H9 (cell line): Measurements from ENCODE around the gene HASPIN. TPM values are rescaled to one million over a fixed set of nuclear protein-coding genes. Genes with fewer than 3 reads are reported as not detected.

Source experiments
- DNase-seq: peaks from one replicate; pipeline ENCODE4 v3.0.0-alpha.2; 2017
- H2AFZ ChIP-seq: one replicate; pipeline ENCODE4 v1.6.1; 2013; ENCODE audit warnings: mild to moderate bottlenecking, low read length, control low read depth, moderate library complexity
- H2AK5ac ChIP-seq: 2 replicates; pipeline ENCODE4 v1.6.1; 2013; ENCODE audit warnings: low read length, control low read depth, mixed read lengths; ENCODE audit not compliant: insufficient read length
- H2BK120ac ChIP-seq: one replicate; pipeline ENCODE4 v1.6.1; 2013; ENCODE audit warnings: low read depth, mild to moderate bottlenecking, low read length, control low read depth, inconsistent platforms; ENCODE audit not compliant: poor library complexity, severe bottlenecking
- H2BK12ac ChIP-seq: 2 replicates; pipeline ENCODE4 v1.6.1; 2013; ENCODE audit warnings: low read length, control low read depth, mixed read lengths, low read depth; ENCODE audit not compliant: insufficient read length
- H2BK15ac ChIP-seq: 2 replicates; pipeline ENCODE4 v1.6.1; 2013; ENCODE audit warnings: low read depth, low read length, control low read depth
- H2BK20ac ChIP-seq: one replicate; pipeline ENCODE4 v1.6.1; 2013; ENCODE audit warnings: low read depth, mild to moderate bottlenecking, low read length, control low read depth, inconsistent platforms; ENCODE audit not compliant: poor library complexity, severe bottlenecking
- H2BK5ac ChIP-seq: 2 replicates; pipeline ENCODE4 v1.6.1; 2013; ENCODE audit warnings: low read length, control low read depth, mixed read lengths; ENCODE audit not compliant: insufficient read length
- H3K14ac ChIP-seq: 2 replicates; pipeline ENCODE4 v1.6.1; 2013; ENCODE audit warnings: low read length, control low read depth; ENCODE audit not compliant: insufficient read depth
- H3K18ac ChIP-seq: 2 replicates; pipeline ENCODE4 v1.6.1; 2013; ENCODE audit warnings: low read depth, mild to moderate bottlenecking, mixed read lengths, low read length, control low read depth; ENCODE audit not compliant: insufficient read length
- H3K23ac ChIP-seq: 2 replicates; pipeline ENCODE4 v1.6.1; 2013; ENCODE audit warnings: low read length, control low read depth, mixed read lengths, low read depth; ENCODE audit not compliant: insufficient read length
- H3K23me2 ChIP-seq: 2 replicates; pipeline ENCODE4 v1.6.1; 2013; ENCODE audit warnings: low read depth, mild to moderate bottlenecking, mixed read lengths, low read length, control low read depth; ENCODE audit not compliant: insufficient read length, poor library complexity, severe bottlenecking
- H3K27ac ChIP-seq: 2 replicates; pipeline ENCODE4 v1.5.1; 2013; ENCODE audit warnings: low read length, control low read depth, mixed read lengths, low read depth; ENCODE audit not compliant: insufficient read length
- H3K27me3 ChIP-seq: 2 replicates; pipeline ENCODE4 v1.6.1; 2013; ENCODE audit warnings: low read length, control low read depth, inconsistent platforms; ENCODE audit not compliant: insufficient read depth
- H3K4ac ChIP-seq: 2 replicates; pipeline ENCODE4 v1.6.1; 2013; ENCODE audit warnings: low read depth, mild to moderate bottlenecking, control low read depth, inconsistent platforms, low read length, moderate library complexity
- H3K4me1 ChIP-seq: 2 replicates; pipeline ENCODE4 v1.6.1; 2013; ENCODE audit warnings: low read length, control low read depth, inconsistent platforms; ENCODE audit not compliant: insufficient read depth
- H3K4me2 ChIP-seq: 2 replicates; pipeline ENCODE4 v1.6.1; 2013; ENCODE audit warnings: low read length, control low read depth, mixed read lengths; ENCODE audit not compliant: insufficient read length, insufficient read depth
- H3K56ac ChIP-seq: 2 replicates; pipeline ENCODE4 v1.6.1; 2013; ENCODE audit warnings: low read depth, mild to moderate bottlenecking, mixed read lengths, low read length, control low read depth; ENCODE audit not compliant: insufficient read length
- H3K79me1 ChIP-seq: 2 replicates; pipeline ENCODE4 v1.6.1; 2013; ENCODE audit warnings: low read depth, mild to moderate bottlenecking, moderate library complexity, low read length, control low read depth, inconsistent platforms; ENCODE audit not compliant: insufficient read depth, poor library complexity, severe bottlenecking
- H3K79me2 ChIP-seq: 2 replicates; pipeline ENCODE4 v1.6.1; 2013; ENCODE audit warnings: low read length, control low read depth, inconsistent platforms; ENCODE audit not compliant: insufficient read depth
- H3K9ac ChIP-seq: 2 replicates; pipeline ENCODE4 v1.6.1; 2013; ENCODE audit warnings: low read length, control low read depth, mixed read lengths; ENCODE audit not compliant: insufficient read length; ENCODE audit errors: extremely low read depth
- H3K9me3 ChIP-seq: one replicate; pipeline ENCODE4 v1.6.1; 2013; ENCODE audit warnings: low read depth, low read length, inconsistent platforms; ENCODE audit not compliant: control insufficient read depth
- H3T11ph ChIP-seq: one replicate; pipeline ENCODE4 v1.6.1; 2013; ENCODE audit warnings: mild to moderate bottlenecking, low read length, control low read depth, inconsistent platforms
- H4K20me1 ChIP-seq: one replicate; pipeline ENCODE4 v1.6.1; 2013; ENCODE audit not compliant: control insufficient read depth, insufficient read length, insufficient read depth
- H4K5ac ChIP-seq: 2 replicates; pipeline ENCODE4 v1.6.1; 2013; ENCODE audit warnings: low read depth, mild to moderate bottlenecking, mixed read lengths, low read length, control low read depth; ENCODE audit not compliant: insufficient read length
- H4K8ac ChIP-seq: replicated peaks from 2 replicates; pipeline ENCODE4 v1.6.1; 2013; ENCODE audit warnings: low read length, control low read depth, mixed read lengths, low read depth; ENCODE audit not compliant: insufficient read length
- H4K91ac ChIP-seq: 2 replicates; pipeline ENCODE4 v1.6.1; 2013; ENCODE audit warnings: low read depth, mild to moderate bottlenecking, moderate library complexity, mixed read lengths, low read length, control low read depth; ENCODE audit not compliant: insufficient read length
- H3K27ac Mint-ChIP-seq, 3 experiments: 2 replicates in 2 of 3; 3 replicates in 1 of 3; pipeline ENCODE4 v1.8.0; 2020 to 2021; ENCODE audit warnings: mixed read lengths in 3 of 3, mild to moderate bottlenecking in 1 of 3, moderate library complexity in 1 of 3
- H3K27me3 Mint-ChIP-seq: 2 replicates; pipeline ENCODE4 v1.8.0; 2021; ENCODE audit warnings: low read depth, mild to moderate bottlenecking, moderate library complexity, mixed read lengths
- H3K36me3 Mint-ChIP-seq, 3 experiments: 2 replicates in 2 of 3; 3 replicates in 1 of 3; pipeline ENCODE4 v1.8.0; 2020 to 2021; ENCODE audit warnings: low read depth in 3 of 3, mixed read lengths in 3 of 3; ENCODE audit not compliant: insufficient read depth in 1 of 3
- H3K4me1 Mint-ChIP-seq, 2 experiments: 2 replicates each; pipeline ENCODE4 v1.8.0; 2020; ENCODE audit warnings: mixed read lengths in 2 of 2
- H3K4me3 Mint-ChIP-seq, 2 experiments: 2 replicates in 1 of 2; 3 replicates in 1 of 2; pipeline ENCODE4 v1.8.0; 2020 to 2021; ENCODE audit warnings: mild to moderate bottlenecking in 2 of 2, mixed read lengths in 2 of 2, moderate library complexity in 1 of 2
- H3K9me3 Mint-ChIP-seq, 2 experiments: 2 replicates in 1 of 2; 3 replicates in 1 of 2; pipeline ENCODE4 v1.8.0; 2020; ENCODE audit warnings: mild to moderate bottlenecking in 2 of 2, mixed read lengths in 2 of 2, moderate library complexity in 1 of 2
- CTCF ChIP-seq: fragments of 200-600 bp; sonication (generic); conservative IDR thresholded peaks from 3 replicates; pipeline ENCODE4 v1.8.0; 2021; ENCODE audit warnings: antibody characterized with exemption, mild to moderate bottlenecking
- WGBS: extraction: QIAGEN DNeasy Blood & Tissue Kit; methylation state at CpG from one replicate; pipeline ENCODE4 v1.1.7; 2013; ENCODE audit warnings: missing lambda C conversion rate, low lambda C conversion rate, mixed read lengths; ENCODE audit not compliant: insufficient read length; ENCODE audit errors: extremely low coverage; 5-methylcytosine and 5-hydroxymethylcytosine counted together
- total RNA-seq: library from RNA; stranded (reverse); gene quantifications from 2 replicates; pipeline ENCODE4 v1.2.1, GENCODE V29; 2021

Gene HASPIN
- total RNA-seq, 1 experiment from 2014 or later: 26.6 TPM

GRCh38 chr17:3722716-3723115, 987 bp upstream of the HASPIN start:
- Histone ChIP-seq H4K8ac (no peak overlapping the region), H2BK5ac (no peak overlapping the region), H3K4me2 (peak overlapping the region; percentile 89), H3K4me1 (no peaks in the 10 kb centered on the region), H3K79me1 (peaks cover 6% of the 10 kb centered on the region), H3K9ac (peak overlapping the region; percentile 93), H4K91ac (no peak overlapping the region), H2BK120ac (no peak overlapping the region), H2AK5ac (no peak overlapping the region), H3K14ac (no peak overlapping the region), H3K23me2 (peaks cover 11% of the 10 kb centered on the region), H3K23ac (no peak overlapping the region), H3T11ph (no peak overlapping the region), H2BK20ac (no peak overlapping the region), H3K27ac (no peak overlapping the region), H2BK15ac (no peak overlapping the region), H3K18ac (no peak overlapping the region), H2BK12ac (no peak overlapping the region), H2AFZ (no peak overlapping the region), H3K27me3 (no peaks in the 10 kb centered on the region), H3K9me3 (no peaks in the 10 kb centered on the region), H3K79me2 (peaks cover 8% of the 10 kb centered on the region; the same call in 1 of the 2 replicates), H4K20me1 (no peaks in the 10 kb centered on the region), H3K4ac (no peak overlapping the region), H3K56ac (no peak overlapping the region), H4K5ac (no peak overlapping the region)
- Mint-ChIP-seq H3K4me3 (peak overlapping the region; percentile 94), H3K4me1 (peaks cover 17 to 25% of the 10 kb centered on the region in 2 experiments), H3K27ac (peak overlapping the region in 1 of 3 experiments; percentile 38; a peak in 1 of 7 replicates), H3K27me3 (no peaks in the 10 kb centered on the region), H3K9me3 (no peaks in the 10 kb centered on the region), H3K36me3 (peaks cover 31 to 50% (median 48%) of the 10 kb centered on the region in 3 experiments)
- no CpG with 5 or more reads among the region's 6 CpGs for WGBS
- no peak for DNase-seq
- TF ChIP-seq CTCF: no peak
